ENCODE results near the gene CEP72. TPM values are rescaled to one million over a fixed set of nuclear protein-coding genes. Genes with fewer than 3 reads are reported as not detected.
"Not testable (repeated sequence)": the region's sequence is repeated elsewhere in the genome, so short reads cannot be mapped to it uniquely, and the experiment has no call there.

Gene CEP72
- total and polyA plus RNA-seq, 2 donors (not counting 1 experiment from before 2014, with no cell fraction given), result 7.7 to 32.9 TPM

GRCh38 chr5:693271-694041 is 81.3 kb downstream of the CEP72 start, which contains the start of gene TPPP:
Gene TPPP (minus strand): TSS chr5:693352. CDS start chr5:678060, 15,292 bp downstream.
- peaks cover 8 to 13% of the 10 kb centered on the region in 2 donors for H3K4me1 ChIP-seq (ENCODE audit: control insufficient read depth in 2 of 2, insufficient read depth in 2 of 2, low read length in 2 of 2)
- H3K4me1 Mint-ChIP-seq; POLR2A ChIA-PET; intact Hi-C loops (cut with micrococcal nuclease); H3K9me3 ChIP-seq (ENCODE audit: control extremely low read depth in 1 of 3, control insufficient read depth in 2 of 3, insufficient read depth in 1 of 3, low read length in 2 of 3); CTCF ChIA-PET; H4K20me1 ChIP-seq (ENCODE audit: control insufficient read depth, insufficient read depth, low read length, poor library complexity, severe bottlenecking); H3K36me3 ChIP-seq (replicated peaks in 1 of 2; ENCODE audit: control extremely low read depth in 1 of 2, control insufficient read depth in 1 of 2, extremely low read depth in 1 of 2, insufficient read depth in 2 of 2, low read length in 1 of 2); H3K27ac Mint-ChIP-seq; H3K27ac ChIP-seq (ENCODE audit: low read length in 2 of 2); H3K27me3 Mint-ChIP-seq; H3K27me3 ChIP-seq (replicated peaks in 1 of 4; ENCODE audit: control extremely low read depth in 1 of 4, control insufficient read depth in 3 of 4, insufficient read depth in 4 of 4, low read length in 3 of 4); H3K9me3 Mint-ChIP-seq (ENCODE audit: insufficient read depth); H3K79me2 ChIP-seq (ENCODE audit: control insufficient read depth, insufficient read depth, low read length): not testable (repeated sequence)
- H3K4me2 ChIP-seq (replicated peaks; ENCODE audit: low read depth, low read length, poor library complexity, severe bottlenecking), result peak within 1 kb of the TSS; percentile 84
- H2AFZ ChIP-seq (ENCODE audit: insufficient read depth, low read depth, low read length, poor library complexity, severe bottlenecking), result peak within 1 kb of the TSS; percentile 54
- DNase-seq (peak; percentile 77), ATAC-seq (ENCODE audit: low read depth) (peak; percentile 95)
- peak within 1 kb of the TSS; percentile 29 for H3K4me3 Mint-ChIP-seq
- H3K9ac ChIP-seq (ENCODE audit: low read length), result peak within 1 kb of the TSS; percentile 56
- peak within 1 kb of the TSS in 4 of 5 experiments; percentile 21 to 50 (median 44) for H3K4me3 ChIP-seq (ENCODE audit: control extremely low read depth in 1 of 5, extremely low read depth in 1 of 5, insufficient read depth in 1 of 5, low read depth in 2 of 5, low read length in 4 of 5)
- whole genome bisulfite sequencing (ENCODE audit: insufficient coverage), result under 1% methylated on average over 82 of the region's 109 CpGs

- intact Hi-C loops (cut with micrococcal nuclease); H3K9me3 Mint-ChIP-seq (ENCODE audit: insufficient read depth); H2AFZ ChIP-seq (ENCODE audit: insufficient read depth, low read depth, low read length, poor library complexity, severe bottlenecking); H3K27ac Mint-ChIP-seq; H3K27me3 Mint-ChIP-seq; H3K4me3 Mint-ChIP-seq; H3K27me3 ChIP-seq (replicated peaks in 1 of 4; ENCODE audit: control extremely low read depth in 1 of 4, control insufficient read depth in 3 of 4, insufficient read depth in 4 of 4, low read length in 3 of 4); ATAC-seq (ENCODE audit: low read depth); CTCF ChIA-PET; POLR2A ChIA-PET; H3K27ac ChIP-seq (ENCODE audit: low read length in 2 of 2); H3K79me2 ChIP-seq (ENCODE audit: control insufficient read depth, insufficient read depth, low read length); H3K9ac ChIP-seq (ENCODE audit: low read length); H3K4me1 Mint-ChIP-seq; H3K9me3 ChIP-seq (ENCODE audit: control extremely low read depth in 1 of 3, control insufficient read depth in 2 of 3, insufficient read depth in 1 of 3, low read length in 2 of 3); H3K4me2 ChIP-seq (replicated peaks; ENCODE audit: low read depth, low read length, poor library complexity, severe bottlenecking); H3K36me3 ChIP-seq (replicated peaks in 1 of 2; ENCODE audit: control extremely low read depth in 1 of 2, control insufficient read depth in 1 of 2, extremely low read depth in 1 of 2, insufficient read depth in 2 of 2, low read length in 1 of 2); H4K20me1 ChIP-seq (ENCODE audit: control insufficient read depth, insufficient read depth, low read length, poor library complexity, severe bottlenecking): not testable (repeated sequence)
- peak; percentile 26 for DNase-seq
- WGBS (ENCODE audit: insufficient coverage), result 8% methylated on average over 2 of the region's 22 CpGs
- Histone ChIP-seq H3K4me1 (ENCODE audit: control insufficient read depth in 2 of 2, insufficient read depth in 2 of 2, low read length in 2 of 2) (peaks cover 8 to 13% of the 10 kb centered on the region in 2 donors), H3K4me3 (ENCODE audit: control extremely low read depth in 1 of 5, extremely low read depth in 1 of 5, insufficient read depth in 1 of 5, low read depth in 2 of 5, low read length in 4 of 5) (peak overlapping the region in 1 of 5 experiments; percentile 25)
Measured at GRCh38 chr5:694042-694431, 81.9 kb downstream of the CEP72 start.

GRCh38 chr5:695475-695874 is 83.3 kb downstream of the CEP72 start:
- CTCF ChIA-PET; H4K20me1 ChIP-seq (ENCODE audit: control insufficient read depth, insufficient read depth, low read length, poor library complexity, severe bottlenecking); DNase-seq; POLR2A ChIA-PET; H3K79me2 ChIP-seq (ENCODE audit: control insufficient read depth, insufficient read depth, low read length); H3K27me3 Mint-ChIP-seq; H3K4me3 ChIP-seq (ENCODE audit: control extremely low read depth in 1 of 5, extremely low read depth in 1 of 5, insufficient read depth in 1 of 5, low read depth in 2 of 5, low read length in 4 of 5); H3K9me3 ChIP-seq (ENCODE audit: control extremely low read depth in 1 of 3, control insufficient read depth in 2 of 3, insufficient read depth in 1 of 3, low read length in 2 of 3); H3K27ac ChIP-seq (ENCODE audit: low read length in 2 of 2); intact Hi-C loops (cut with micrococcal nuclease); H3K9me3 Mint-ChIP-seq (ENCODE audit: insufficient read depth); H3K27ac Mint-ChIP-seq; H3K36me3 ChIP-seq (replicated peaks in 1 of 2; ENCODE audit: control extremely low read depth in 1 of 2, control insufficient read depth in 1 of 2, extremely low read depth in 1 of 2, insufficient read depth in 2 of 2, low read length in 1 of 2); H3K4me2 ChIP-seq (replicated peaks; ENCODE audit: low read depth, low read length, poor library complexity, severe bottlenecking); H3K27me3 ChIP-seq (replicated peaks in 1 of 4; ENCODE audit: control extremely low read depth in 1 of 4, control insufficient read depth in 3 of 4, insufficient read depth in 4 of 4, low read length in 3 of 4); H3K4me3 Mint-ChIP-seq; H3K4me1 Mint-ChIP-seq; H2AFZ ChIP-seq (ENCODE audit: insufficient read depth, low read depth, low read length, poor library complexity, severe bottlenecking); ATAC-seq (ENCODE audit: low read depth); H3K9ac ChIP-seq (ENCODE audit: low read length): not testable (repeated sequence)
- WGBS (ENCODE audit: insufficient coverage), result no CpG with 5 or more reads among the region's 13 CpGs
- H3K4me1 ChIP-seq (ENCODE audit: control insufficient read depth in 2 of 2, insufficient read depth in 2 of 2, low read length in 2 of 2), result peaks cover 8 to 13% of the 10 kb centered on the region in 2 donors

GRCh38 chr5:696191-696590 is 84.1 kb downstream of the CEP72 start:
- intact Hi-C loops (cut with micrococcal nuclease); H3K9me3 Mint-ChIP-seq (ENCODE audit: insufficient read depth); H3K27ac ChIP-seq (ENCODE audit: low read length in 2 of 2); H3K79me2 ChIP-seq (ENCODE audit: control insufficient read depth, insufficient read depth, low read length); H3K4me3 ChIP-seq (ENCODE audit: control extremely low read depth in 1 of 5, extremely low read depth in 1 of 5, insufficient read depth in 1 of 5, low read depth in 2 of 5, low read length in 4 of 5); H3K27me3 Mint-ChIP-seq; H3K36me3 ChIP-seq (replicated peaks in 1 of 2; ENCODE audit: control extremely low read depth in 1 of 2, control insufficient read depth in 1 of 2, extremely low read depth in 1 of 2, insufficient read depth in 2 of 2, low read length in 1 of 2); H3K4me1 Mint-ChIP-seq; H4K20me1 ChIP-seq (ENCODE audit: control insufficient read depth, insufficient read depth, low read length, poor library complexity, severe bottlenecking); CTCF ChIA-PET; ATAC-seq (ENCODE audit: low read depth); H3K27me3 ChIP-seq (replicated peaks in 1 of 4; ENCODE audit: control extremely low read depth in 1 of 4, control insufficient read depth in 3 of 4, insufficient read depth in 4 of 4, low read length in 3 of 4); H2AFZ ChIP-seq (ENCODE audit: insufficient read depth, low read depth, low read length, poor library complexity, severe bottlenecking); POLR2A ChIA-PET; H3K4me3 Mint-ChIP-seq; H3K9ac ChIP-seq (ENCODE audit: low read length); H3K4me2 ChIP-seq (replicated peaks; ENCODE audit: low read depth, low read length, poor library complexity, severe bottlenecking); DNase-seq; H3K27ac Mint-ChIP-seq; H3K9me3 ChIP-seq (ENCODE audit: control extremely low read depth in 1 of 3, control insufficient read depth in 2 of 3, insufficient read depth in 1 of 3, low read length in 2 of 3): not testable (repeated sequence)
- H3K4me1 ChIP-seq (ENCODE audit: control insufficient read depth in 2 of 2, insufficient read depth in 2 of 2, low read length in 2 of 2), result peaks cover 8 to 13% of the 10 kb centered on the region in 2 donors
- WGBS (ENCODE audit: insufficient coverage), result 87% methylated on average over 6 of the region's 8 CpGs

All from B cell (primary cell).